Fibroblast of skin of back (primary cell): ENCODE data around the gene INHBE. TPM values are rescaled to one million over a fixed set of nuclear protein-coding genes. Genes with fewer than 3 reads are reported as not detected.
"Not testable (repeated sequence)": the region's sequence is repeated elsewhere in the genome, so short reads cannot be mapped to it uniquely, and the experiment has no call there.

Source experiments
- DNase-seq: peaks from one replicate; pipeline ENCODE4 v3.0.0-alpha.2; 2013
- polyA plus RNA-seq, 2 experiments: library from polyadenylated mRNA; unstranded; fragments of 120-200 nt; gene quantifications; one replicate each; pipeline ENCODE4 v1.2.1, GENCODE V29; 2013; ENCODE audit not compliant: insufficient read length in 2 of 2

The INHBE gene, protein sequence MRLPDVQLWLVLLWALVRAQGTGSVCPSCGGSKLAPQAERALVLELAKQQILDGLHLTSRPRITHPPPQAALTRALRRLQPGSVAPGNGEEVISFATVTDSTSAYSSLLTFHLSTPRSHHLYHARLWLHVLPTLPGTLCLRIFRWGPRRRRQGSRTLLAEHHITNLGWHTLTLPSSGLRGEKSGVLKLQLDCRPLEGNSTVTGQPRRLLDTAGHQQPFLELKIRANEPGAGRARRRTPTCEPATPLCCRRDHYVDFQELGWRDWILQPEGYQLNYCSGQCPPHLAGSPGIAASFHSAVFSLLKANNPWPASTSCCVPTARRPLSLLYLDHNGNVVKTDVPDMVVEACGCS
- 16.2 TPM for polyA plus RNA-seq (2013, experiment 1 of 2; ENCODE audit: insufficient read length)
- 5.2 TPM for polyA plus RNA-seq (2013, experiment 2 of 2; ENCODE audit: insufficient read length)

DNA sequence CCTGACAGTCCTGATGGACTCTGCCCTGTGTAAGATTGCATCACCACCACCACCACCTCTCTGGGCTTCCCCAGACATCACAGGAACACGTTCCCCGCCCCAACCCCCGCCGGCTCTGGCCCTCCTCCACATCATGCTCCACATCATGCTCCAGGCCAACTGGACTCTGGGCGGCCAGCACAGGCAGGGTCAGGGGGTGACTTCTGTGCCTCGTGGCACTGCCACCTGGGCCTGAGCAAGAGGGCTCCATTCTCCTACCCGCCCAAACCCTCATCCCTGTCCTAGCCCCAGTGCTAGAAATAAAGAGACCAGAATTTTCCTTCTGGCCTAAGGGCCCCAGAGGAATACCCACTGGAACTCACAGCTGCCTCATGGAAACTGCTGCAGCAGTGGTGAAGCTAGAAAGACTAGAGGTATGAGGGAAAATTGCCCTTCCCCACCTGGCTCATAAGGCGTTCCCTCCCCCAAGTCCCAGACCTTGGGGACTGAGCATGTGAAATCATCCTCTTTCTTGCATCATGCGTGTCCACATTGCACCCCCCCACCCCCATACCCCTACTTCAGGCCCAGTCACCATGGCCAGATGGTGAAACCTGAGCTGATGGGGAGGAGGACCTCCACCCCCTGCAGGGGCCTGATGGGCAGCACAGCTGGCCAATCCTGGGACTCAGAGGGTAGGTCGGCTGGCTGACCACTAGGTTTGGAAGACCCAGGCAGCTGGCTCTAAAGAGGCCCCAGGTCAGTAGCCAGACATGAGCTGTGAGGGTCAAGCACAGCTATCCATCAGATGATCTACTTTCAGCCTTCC lies at the start of gene INHBE:
Gene INHBE, plus strand, starts transcription at position 742 of the 808 bp plus-strand sequence. CDS start 230 bp downstream, outside the sequence.
- DNase-seq: peak; percentile 92

DNA sequence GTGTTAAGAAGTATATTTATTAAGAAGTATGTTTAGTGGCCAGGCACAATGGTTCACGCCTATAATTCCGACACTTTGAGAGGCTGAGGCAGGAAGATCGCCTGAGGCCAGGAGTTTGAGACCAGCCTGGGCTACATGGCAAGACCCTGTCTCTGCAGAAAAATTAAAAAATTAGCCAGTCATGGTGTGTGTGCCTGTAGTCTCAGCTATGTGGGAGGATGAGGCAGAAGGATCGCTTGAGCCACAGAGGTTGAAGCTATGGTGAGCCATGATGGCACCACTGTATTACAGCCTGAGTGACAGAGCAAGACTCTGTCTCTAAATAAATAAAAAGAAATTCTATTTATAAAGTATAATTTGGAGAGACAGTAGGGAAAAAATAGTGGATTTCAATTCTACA lies 44.6 kb upstream of the INHBE start:
- no peak for DNase-seq

DNA sequence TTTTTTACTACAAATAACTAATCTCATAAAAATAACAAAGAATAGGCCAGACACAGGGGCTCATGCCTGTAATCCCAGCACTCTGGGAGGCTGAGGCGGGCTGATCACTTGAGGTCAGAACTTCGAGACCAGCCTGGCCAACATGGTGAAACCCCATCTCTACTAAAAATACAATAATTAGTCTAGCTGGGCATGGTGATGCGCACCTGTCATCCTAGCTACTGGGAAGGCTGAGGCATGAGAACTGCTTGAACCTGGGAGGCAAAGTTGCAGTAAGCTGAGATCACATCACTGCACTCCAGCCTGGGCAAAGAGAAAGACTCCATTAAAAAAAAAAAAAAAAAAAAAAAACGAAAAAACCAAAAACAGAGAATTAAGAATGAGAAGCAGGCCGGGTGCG lies 40.9 kb upstream of the INHBE start:
- not testable (repeated sequence) for DNase-seq

DNA sequence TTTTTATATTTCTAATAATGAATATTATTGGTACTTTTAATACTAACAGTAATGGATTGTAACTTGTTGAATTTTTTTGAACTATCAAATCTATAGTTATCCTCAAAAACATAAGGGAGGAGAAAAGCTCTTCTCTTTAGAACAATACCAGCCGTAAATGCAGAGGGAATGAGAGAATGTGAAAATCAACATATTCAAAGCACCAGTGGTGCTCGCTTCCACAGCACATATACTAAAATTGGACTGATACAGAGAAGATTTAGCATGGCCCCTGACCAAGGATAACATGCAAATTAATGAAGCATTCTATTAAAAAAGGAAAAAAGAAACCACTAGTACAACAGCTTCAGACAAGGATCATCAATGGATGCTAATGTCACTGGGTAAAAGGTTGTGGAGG lies 40.0 kb upstream of the INHBE start:
- DNase-seq: no peak

DNA sequence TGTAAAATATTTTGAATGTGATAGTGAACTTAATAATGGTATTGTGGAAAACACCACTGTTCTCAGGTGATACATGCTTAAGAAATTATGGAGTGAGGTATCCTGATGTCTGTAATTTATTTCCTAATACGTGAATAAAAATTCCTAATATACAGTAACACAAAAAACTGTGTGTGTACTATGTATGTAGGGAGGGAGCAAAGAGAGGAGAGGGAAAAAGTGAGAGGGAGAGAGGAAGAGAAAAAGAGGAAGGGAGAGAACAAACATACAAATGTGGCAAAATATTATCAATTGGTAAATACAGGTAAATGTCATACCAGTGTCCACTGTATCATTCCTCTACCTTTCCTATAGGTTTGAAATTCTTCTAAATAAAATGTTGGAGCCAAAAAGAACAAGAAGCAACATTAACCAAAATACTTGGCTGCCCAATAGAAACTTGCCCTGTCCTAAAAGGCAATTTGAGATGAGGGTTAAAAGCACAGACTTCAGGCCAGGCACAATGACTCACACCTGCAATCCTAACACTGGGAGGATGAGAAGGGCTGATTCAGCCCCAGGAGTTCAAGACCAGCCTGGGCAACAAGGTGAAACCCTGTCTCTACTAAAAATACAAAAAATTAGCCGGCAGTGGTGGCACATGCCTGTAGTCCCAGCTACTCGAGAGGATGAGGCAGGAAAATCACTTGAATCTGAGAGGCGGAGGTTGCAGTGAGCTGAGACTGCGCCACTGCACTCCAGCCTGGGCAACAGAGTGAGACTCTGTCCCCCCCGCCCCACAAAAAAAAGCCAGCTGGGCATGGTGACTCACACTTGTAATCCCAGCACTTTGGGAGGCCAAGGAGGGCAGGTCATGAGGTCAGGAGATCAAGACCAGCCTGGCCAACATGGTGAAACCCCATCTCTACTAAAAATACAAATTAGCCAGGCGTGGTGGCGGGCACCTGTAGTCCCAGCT lies 38.8 kb upstream of the INHBE start:
- peak; percentile 20 for DNase-seq

DNA sequence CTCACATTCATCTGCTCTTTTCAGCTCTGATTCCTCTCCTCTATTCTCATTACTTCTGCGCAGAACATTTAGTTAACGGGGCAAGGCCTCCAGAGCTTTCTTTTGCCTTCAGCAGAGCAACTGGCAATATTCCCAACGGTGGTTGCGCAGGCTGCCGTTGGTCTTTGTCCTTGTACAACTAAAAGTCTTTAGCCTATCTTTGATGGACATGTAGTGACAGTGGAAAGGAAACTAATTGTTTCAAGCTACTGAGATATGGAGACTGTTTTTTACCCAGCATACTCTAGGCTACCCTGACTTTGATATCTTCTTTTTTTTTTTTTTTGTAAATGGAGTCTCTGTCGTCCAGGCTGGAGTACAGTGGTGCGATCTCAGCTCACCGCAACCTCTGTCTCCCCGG lies 36.9 kb upstream of the INHBE start:
- no peak for DNase-seq

DNA sequence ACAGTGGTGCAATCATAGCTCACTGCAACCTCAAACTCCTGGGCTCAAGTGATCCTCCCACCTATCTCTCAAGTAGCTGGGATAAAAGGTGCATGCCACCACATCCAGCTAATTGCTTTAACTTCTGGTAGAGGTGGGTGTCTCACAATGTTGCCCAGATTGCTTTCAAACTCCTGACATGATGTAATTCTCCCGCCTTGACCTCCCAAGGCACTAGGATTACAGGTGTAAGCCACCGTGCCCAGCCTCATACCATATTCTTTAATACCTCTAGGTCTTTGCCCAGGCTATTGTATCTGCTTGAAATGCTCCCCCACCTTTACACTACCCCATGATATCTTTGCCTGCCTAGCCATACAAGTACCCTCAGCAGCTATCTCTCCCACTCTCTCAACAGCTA lies 35.6 kb upstream of the INHBE start:
- no peak for DNase-seq

DNA sequence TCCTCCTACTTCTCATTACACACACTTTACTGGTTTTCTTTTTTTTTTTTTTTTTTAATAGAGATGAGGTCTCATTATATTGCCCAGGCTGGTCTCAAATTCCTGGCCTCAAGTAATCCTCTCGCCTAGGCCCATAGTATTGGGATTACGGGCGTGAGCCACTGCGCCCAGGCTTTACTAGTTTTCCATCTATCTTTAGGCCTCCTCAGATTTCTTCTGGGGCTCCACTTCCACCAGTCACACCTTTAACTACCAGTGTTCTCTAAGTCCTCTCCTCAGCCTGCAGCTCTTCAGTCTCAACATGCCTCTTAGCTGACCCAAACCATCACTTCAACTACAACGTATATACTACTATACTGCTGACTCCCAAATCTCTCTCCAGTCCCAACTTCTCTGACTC lies 34.6 kb upstream of the INHBE start:
- DNase-seq: no peak

DNA sequence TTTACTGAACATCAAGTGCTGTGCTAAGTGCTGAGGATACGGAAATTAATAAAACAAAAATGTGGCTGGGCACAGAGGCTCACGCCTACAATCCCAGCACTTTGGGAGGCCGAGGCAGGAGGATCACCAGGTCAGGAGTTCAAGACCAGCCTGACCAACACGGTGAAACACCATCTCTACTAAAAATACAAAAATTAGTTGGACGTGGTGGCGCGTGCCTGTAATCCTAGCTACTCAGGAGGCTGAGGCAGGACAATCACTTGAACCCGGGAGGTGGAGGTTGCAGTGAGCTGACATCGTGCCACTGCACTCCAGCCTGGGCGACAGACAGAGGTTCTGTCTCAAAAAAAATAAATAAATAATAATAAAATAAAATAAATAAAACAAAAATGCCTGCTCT lies 28.2 kb upstream of the INHBE start:
- DNase-seq: not testable (repeated sequence)

DNA sequence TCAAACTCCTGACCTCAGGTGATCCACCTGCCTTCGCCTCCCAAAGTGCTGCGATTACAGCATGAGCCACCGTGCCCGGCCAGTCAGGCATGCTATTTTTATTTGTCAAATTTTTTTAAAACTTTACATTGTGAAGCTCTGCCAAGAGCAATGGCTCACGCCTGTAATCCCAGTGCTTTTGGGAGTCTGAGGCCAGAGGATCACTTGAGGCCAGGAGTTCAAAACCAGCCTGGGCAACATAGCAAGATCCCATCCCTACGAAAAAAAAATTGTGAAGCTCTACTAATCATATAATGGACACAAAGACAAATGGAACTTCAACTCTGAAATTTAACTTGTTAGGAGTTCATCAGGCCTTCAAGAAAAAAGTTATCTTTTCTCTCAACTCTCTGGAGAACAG lies 26.1 kb upstream of the INHBE start:
- DNase-seq: no peak

DNA sequence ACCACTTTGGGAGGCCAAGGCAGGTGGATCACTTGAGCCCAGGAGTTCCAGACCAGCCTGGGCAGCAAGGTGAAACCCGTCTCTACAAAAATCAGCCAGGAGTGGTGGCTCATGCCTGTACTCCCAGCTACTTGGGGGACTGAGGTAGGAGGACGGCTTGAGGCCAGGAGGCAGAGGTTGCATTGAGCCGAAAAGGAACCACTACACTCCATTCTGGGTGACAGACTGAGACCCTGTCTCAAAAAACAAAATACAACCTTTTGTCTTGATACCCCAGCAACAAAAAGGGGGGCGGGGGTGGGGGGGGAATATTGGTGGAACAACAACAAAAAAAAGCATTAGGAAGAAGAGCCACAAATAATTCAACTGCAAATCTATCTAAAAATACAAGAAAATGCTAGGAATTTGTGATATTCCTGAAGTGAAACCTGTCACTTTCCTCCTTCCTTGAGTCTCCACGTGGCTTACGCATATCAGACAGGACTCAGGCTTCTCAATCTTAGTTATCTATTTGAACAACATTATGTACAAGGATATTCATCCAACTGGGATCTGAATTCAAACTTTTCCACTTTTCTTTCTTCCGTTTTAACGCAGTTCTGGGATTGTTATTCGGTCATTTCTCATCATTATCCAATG lies 25.5 kb upstream of the INHBE start:
- DNase-seq: peak; percentile 15

DNA sequence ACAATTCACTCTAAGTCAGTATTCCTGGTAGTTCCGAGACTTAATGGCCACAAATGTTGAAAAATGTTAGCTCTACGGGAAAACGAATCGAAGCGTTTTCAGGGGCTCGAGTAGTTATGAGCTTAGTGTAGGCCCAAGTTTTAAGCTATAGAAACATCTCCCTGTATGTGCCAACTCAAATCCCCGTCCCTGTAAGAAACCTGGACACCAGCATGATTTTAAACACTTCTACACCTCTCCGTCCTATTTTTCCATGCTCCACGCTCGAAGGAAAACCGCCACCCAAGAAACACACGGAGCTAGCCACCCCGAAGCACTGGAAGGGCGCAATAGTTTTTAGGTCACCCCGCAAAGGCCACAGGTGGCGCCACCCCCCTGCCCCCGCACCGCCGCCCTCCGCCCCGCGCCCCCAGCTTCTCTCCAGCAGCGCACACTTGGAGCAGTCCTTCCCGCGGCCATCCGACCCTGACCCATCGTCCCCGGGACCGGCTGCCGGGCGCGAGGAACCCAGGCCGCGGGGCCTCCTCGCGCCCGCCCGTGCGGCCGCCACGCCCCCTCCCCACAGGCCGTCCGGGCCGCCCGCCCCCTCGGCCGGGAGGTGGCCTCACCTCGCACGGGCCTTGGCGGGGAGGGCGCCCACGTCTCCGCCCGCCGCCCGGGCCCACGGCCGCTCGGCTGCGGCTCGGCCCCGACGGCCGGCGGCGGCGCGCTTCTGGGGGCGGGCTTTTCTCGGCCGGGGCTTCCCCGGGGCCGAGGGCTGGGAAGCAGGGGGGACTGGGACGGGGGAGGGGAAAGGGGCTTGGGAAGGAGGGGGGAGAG lies 24.8 kb upstream of the INHBE start:
- DNase-seq: no peak

DNA sequence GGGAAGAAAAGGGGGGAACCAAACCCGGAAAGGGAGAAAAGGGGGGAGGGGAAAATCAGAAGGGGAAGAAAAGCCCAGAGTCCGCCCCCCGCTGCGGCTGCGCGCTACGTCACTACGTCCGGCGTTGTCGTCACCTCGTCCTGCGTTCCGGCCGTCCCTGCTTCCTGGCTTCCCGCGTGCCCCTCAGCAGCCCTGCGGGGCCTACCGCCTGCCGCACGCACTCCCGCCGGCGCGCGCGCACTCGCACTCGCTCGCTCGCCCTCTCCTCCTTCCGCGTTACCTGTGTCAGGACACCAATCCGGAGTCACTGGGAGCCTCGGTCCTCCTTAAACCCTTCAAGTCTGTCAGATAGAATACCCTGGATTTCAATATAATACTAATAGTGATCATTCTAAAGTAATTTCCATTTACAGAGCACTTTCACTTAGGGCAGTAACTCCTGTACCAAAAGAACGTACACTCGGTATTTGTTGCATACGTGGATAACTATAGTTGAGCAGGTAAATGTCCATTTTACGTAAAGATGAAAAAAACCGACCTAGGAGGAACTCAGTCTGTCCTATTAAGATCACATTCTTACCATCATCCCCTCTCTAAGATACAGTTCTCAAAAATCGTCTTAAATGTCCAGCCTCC lies 24.1 kb upstream of the INHBE start, which contains the start of gene R3HDM2:
Gene R3HDM2, minus strand, starts transcription at position 113 of the 636 bp plus-strand sequence. CDS start 120,615 bp downstream, outside the sequence.
- DNase-seq: peak; percentile 93

DNA sequence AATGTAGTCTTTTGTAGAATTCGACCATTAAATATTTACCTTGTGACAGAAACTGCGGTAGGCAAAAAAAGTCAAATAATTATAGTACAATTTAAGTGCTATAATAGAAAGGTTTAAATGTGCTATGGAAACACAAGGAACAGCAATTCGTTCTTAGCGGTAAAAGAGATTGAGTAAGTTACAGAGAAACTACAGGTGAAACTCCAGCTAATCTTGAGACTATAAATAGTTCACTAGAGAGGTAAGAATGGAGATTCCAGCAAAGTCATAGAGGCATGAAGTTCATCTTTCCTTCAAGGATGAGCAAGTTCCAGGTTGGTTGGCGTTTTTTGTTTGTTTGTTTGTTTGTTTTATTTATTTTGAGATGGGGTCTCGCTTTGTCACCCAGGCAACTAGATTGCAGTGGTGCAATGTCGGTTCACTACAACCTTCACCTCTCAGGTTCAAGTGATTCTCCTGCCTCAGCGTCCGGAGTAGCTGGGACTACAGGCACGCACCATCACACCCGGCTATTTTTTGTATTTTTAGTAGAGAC lies 23.4 kb upstream of the INHBE start:
- no peak for DNase-seq

DNA sequence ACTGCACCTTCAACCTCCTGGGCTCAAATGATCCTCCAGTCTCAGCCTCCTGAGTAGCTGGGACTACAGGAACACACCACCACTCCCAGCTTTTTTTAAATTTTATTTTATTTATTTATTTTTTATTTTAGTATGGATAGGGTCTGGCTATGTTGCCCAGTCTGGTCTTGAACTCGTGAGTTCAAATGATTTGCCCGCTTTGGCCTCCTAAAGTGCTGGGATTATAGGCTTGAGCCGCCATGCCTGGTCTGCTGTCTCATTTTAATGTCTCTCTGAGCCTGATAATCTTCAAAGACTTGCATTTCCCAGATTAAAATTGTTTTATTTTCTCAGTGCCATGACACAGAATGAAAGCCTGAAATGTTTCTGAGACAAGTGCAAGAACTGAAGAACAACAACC lies 21.7 kb upstream of the INHBE start:
- no peak for DNase-seq

DNA sequence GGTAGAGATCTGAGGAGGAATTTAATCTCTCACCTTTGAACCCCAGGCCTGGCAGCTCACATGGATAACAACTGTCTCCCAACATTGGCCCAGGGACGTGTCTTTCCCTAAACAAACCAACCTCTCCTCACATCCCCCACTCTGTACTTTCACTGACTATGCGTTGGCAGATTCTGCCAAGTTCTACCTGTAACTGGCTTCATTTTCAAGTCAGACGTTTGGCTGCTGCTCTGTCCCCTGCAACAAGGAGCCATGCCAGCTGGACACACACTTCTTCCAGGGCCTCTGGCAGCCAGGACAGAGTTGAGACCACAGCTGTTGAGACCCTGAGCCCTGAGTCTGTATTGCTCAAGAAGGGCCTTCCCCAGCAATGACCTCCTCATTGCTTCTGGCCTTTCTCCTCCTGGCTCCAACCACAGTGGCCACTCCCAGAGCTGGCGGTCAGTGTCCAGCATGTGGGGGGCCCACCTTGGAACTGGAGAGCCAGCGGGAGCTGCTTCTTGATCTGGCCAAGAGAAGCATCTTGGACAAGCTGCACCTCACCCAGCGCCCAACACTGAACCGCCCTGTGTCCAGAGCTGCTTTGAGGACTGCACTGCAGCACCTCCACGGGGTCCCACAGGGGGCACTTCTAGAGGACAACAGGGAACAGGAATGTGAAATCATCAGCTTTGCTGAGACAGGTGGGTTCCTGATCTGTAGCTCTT lies 20.4 kb upstream of the INHBE start, which contains the start of gene INHBC:
Gene INHBC, plus strand, starts transcription at position 268 of the 707 bp plus-strand sequence. Its CDS starts 103 bp downstream, at position 371.
- DNase-seq: no peak

DNA sequence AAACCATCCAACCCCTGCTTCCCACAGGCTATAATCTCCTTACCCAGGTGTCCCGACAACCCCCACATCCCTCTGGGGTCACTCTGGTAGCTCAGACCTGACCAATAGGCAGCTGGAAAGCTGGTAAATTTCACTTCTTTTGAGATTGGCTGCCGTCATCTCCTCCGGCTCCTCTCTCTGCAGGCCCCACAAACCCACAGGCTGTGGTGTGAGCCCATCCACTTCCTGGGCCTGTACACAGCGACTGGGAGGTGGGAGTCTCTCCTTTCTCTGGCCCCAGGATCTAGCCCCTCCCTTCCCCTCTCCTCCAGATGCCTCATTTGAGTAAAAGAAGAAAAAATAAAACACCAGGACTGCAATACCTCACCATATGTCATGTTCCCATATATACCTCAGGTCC lies 19.8 kb upstream of the INHBE start:
- DNase-seq: no peak

DNA sequence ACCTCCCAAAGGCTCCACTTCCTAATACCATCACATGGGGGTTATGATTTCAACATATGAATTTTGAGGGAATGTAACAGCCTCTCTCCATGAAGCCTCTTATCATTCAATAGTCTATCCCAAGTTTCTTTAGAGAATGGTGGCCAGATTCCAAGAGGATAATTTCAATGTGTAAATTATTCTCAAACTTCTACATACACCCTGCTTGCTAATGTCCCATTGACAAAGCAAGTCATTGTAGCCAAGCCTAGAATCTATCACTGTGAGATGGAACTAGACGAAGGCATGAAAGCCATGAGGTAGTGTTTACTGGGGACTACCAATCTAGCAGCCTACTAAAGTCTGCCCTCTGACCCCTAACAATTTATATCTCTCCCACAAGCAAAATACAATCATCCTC lies 16.7 kb upstream of the INHBE start:
- no peak for DNase-seq

DNA sequence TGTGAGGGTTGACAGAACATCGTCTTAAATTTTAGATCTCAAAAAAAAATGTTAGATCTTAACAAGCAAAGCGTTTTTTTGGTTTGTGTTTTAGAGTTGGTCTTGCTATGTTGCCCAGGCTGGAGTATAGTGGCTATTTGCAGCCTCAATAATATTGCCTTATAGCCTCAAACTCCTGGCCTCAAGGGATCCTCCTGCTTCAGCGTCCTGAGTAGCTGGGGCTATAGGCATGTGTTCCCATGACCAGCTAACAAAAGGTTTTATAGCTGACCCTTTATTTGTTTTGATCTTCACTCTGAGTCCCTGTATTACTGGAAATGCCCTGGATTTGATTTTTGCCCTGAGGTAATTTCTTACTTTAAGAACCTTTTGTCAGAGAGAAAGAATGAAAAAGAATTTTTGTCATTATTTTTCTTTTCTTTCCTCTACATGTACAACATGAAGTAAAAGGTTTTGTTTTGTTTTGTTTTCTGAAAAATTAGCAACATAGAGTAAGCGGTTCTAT lies 15.3 kb upstream of the INHBE start:
- DNase-seq: no peak
